GM12878 (cell line): ENCODE measurements around the gene TOP1. TPM values are rescaled to one million over a fixed set of nuclear protein-coding genes. Genes with fewer than 3 reads are reported as not detected.

Source experiments
- ATAC-seq: fragments of 200-7000 bp; cut with Tn5 transposase; 3 replicates; pipeline ENCODE4 v1.9.1; 2020; ENCODE audit warnings: mild to moderate bottlenecking, moderate library complexity
- BruUV-seq: library from RNA; stranded (reverse); fragments of 400-500 nt; replicated peaks from 2 replicates; lab custom pipeline; 2021; lab: Mats Ljungman, UMichigan
- CTCF ChIA-PET: fragments of 300-600 bp; sonication (Branson Sonifier 250); formaldehyde crosslinking; extraction: SDS; loops from one replicate; lab custom pipeline; 2021; ENCODE audit warnings: inconsistent platforms; lab: Yijun Ruan, JAX
- POLR2A ChIA-PET: fragments of 350-600 bp; formaldehyde crosslinking; extraction: SDS; loops from one replicate; lab custom pipeline; 2021; ENCODE audit warnings: inconsistent platforms; lab: Charles Lee
- RAD21 ChIA-PET: fragments of 300-600 bp; sonication (Branson Sonifier 250); formaldehyde crosslinking; loops from one replicate; lab custom pipeline; 2023; ENCODE audit warnings: antibody characterized with exemption; ENCODE audit not compliant: unreplicated experiment; lab: Charles Lee
- SMC1A ChIA-PET: fragments of 300-600 bp; sonication (Branson Sonifier 250); formaldehyde crosslinking; loops from one replicate; lab custom pipeline; 2023; ENCODE audit not compliant: unreplicated experiment, uncharacterized antibody; lab: Charles Lee
- DNase-seq: peaks from one replicate; pipeline ENCODE4 v3.0.0-alpha.2; 2011; ENCODE audit warnings: low read depth, low spot score
- FAIRE-seq: peaks from 3 replicates; lab custom pipeline; 2011; peaks lifted over from hg19 to GRCh38; lab: Jason Lieb, UNC
- H2AFZ ChIP-seq: 2 replicates; pipeline ENCODE4 v1.6.0; 2011; ENCODE audit warnings: low read depth, low read length, control low read depth; ENCODE audit not compliant: control insufficient read depth
- H3K27ac ChIP-seq: 2 replicates; pipeline ENCODE4 v1.5.1; 2011; ENCODE audit warnings: control low read depth; ENCODE audit not compliant: control insufficient read depth, insufficient read depth
- H3K27me3 ChIP-seq, 2 experiments: replicated peaks in 1 of 2; 2 replicates each; pipeline versions ENCODE4 v1.6.0 to v1.6.1; 2011; ENCODE audit warnings: low read length in 1 of 2; ENCODE audit not compliant: control insufficient read depth in 2 of 2, insufficient read depth in 2 of 2
- H3K36me3 ChIP-seq, 2 experiments: 2 replicates each; pipeline ENCODE4 v1.5.1; 2011; ENCODE audit warnings: low read length in 1 of 2; ENCODE audit not compliant: control insufficient read depth in 2 of 2, insufficient read depth in 2 of 2
- H3K4me1 ChIP-seq: 2 replicates; pipeline ENCODE4 v1.6.1; 2011; ENCODE audit warnings: mild to moderate bottlenecking, low read length, moderate library complexity, mixed read lengths; ENCODE audit not compliant: control insufficient read depth, insufficient read depth
- H3K4me2 ChIP-seq: 2 replicates; pipeline ENCODE4 v1.6.0; 2011; ENCODE audit warnings: control low read depth; ENCODE audit not compliant: control insufficient read depth, insufficient read depth
- H3K4me3 ChIP-seq: fragments of 200-600 bp; sonication (generic); 2 replicates; pipeline ENCODE4 v1.5.1; 2016
- H3K79me2 ChIP-seq: 2 replicates; pipeline ENCODE4 v1.6.0; 2011; ENCODE audit warnings: low read length; ENCODE audit not compliant: control insufficient read depth, insufficient read depth
- H3K9ac ChIP-seq: 2 replicates; pipeline ENCODE4 v1.8.0; 2011; ENCODE audit warnings: low read length, control low read depth, mixed read lengths; ENCODE audit not compliant: control insufficient read depth, insufficient read depth
- H3K9me3 ChIP-seq: replicated peaks from 3 replicates; pipeline ENCODE4 v1.5.1; 2011; ENCODE audit warnings: mild to moderate bottlenecking, low read length; ENCODE audit not compliant: control insufficient read depth, insufficient read depth
- H4K20me1 ChIP-seq: 2 replicates; pipeline ENCODE4 v1.6.0; 2011; ENCODE audit not compliant: control insufficient read depth, insufficient read depth
- CHD1 ChIP-seq: IDR thresholded peaks from 2 replicates; pipeline ENCODE4 v1.6.1; 2012; ENCODE audit warnings: low read depth, low read length, improper control_type of control experiment
- EED ChIP-seq: sonication (generic); IDR thresholded peaks from 2 replicates; pipeline ENCODE4 v1.6.1; 2016; ENCODE audit warnings: antibody characterized with exemption, low read depth
- HDAC6 ChIP-seq: fragments of 200-600 bp; sonication (generic); IDR thresholded peaks from one replicate; pipeline ENCODE4 v1.8.0; 2017; ENCODE audit warnings: antibody characterized with exemption; ENCODE audit not compliant: unreplicated experiment
- IKZF1 ChIP-seq: fragments of 450-650 bp; conservative IDR thresholded peaks from 2 replicates; pipeline ENCODE4 v1.6.1; 2017; ENCODE audit warnings: antibody characterized with exemption, mild to moderate bottlenecking
- LARP7 ChIP-seq: fragments of 450-650 bp; IDR thresholded peaks from 2 replicates; pipeline ENCODE4 v1.6.1; 2017; ENCODE audit warnings: mild to moderate bottlenecking
- NFXL1 ChIP-seq: fragments of 450-650 bp; IDR thresholded peaks from 2 replicates; pipeline ENCODE4 v1.6.1; 2017; ENCODE audit warnings: antibody characterized with exemption, mild to moderate bottlenecking, borderline replicate concordance
- NR2C2 ChIP-seq: IDR thresholded peaks from 2 replicates; pipeline ENCODE4 v1.6.1; 2011; ENCODE audit warnings: borderline replicate concordance, low read depth; ENCODE audit not compliant: control insufficient read depth, insufficient read length
- SMAD1 ChIP-seq: fragments of 450-650 bp; IDR thresholded peaks from 2 replicates; pipeline ENCODE4 v1.6.1; 2018; ENCODE audit warnings: mild to moderate bottlenecking, low read depth; ENCODE audit not compliant: partially characterized antibody
- SPI1 ChIP-seq: IDR thresholded peaks from 2 replicates; pipeline ENCODE4 v1.6.1; 2011; ENCODE audit warnings: low read depth, mild to moderate bottlenecking, low read length, moderate library complexity, borderline replicate concordance; ENCODE audit not compliant: insufficient read depth
- ZSCAN29 ChIP-seq: fragments of 450-650 bp; IDR thresholded peaks from 2 replicates; pipeline ENCODE4 v1.6.1; 2017; ENCODE audit warnings: mild to moderate bottlenecking, moderate library complexity
- WGBS: methylation state at CpG from one replicate; pipeline ENCODE4 v1.1.6; 2016; ENCODE audit warnings: low lambda C conversion rate; ENCODE audit not compliant: insufficient replicate concordance, insufficient coverage; ENCODE audit errors: missing lambda C conversion rate; 5-methylcytosine and 5-hydroxymethylcytosine counted together
- in situ Hi-C: fragments of 300-500 bp; cut with MboI; formaldehyde crosslinking; loops from 9 replicates; pipeline ENCODE4 v1.14.3; 2018; ENCODE audit warnings: mixed read lengths
- intact Hi-C: fragments of 100-400 bp; cut with micrococcal nuclease; formaldehyde crosslinking; loops from one replicate; pipeline ENCODE4 v1.14.2; 2022; ENCODE audit not compliant: unreplicated experiment
- polyA plus RNA-seq, 11 experiments: library from polyadenylated mRNA; depleted of rRNA in 4 of 11; unstranded in 6 of 11; stranded (reverse) in 5 of 11; fragments of >200 nt; fragmentation: Nextera tagmentation in 4 of 11; fragmentation: Illumina TruSeq in 1 of 11; extraction: Ambion mirVana in 4 of 11; extraction: Trizol in 1 of 11; gene quantifications; 1 replicate in 1 of 11; 2 replicates in 10 of 11; pipeline versions ENCODE4 v1.2.1 to v1.2.3, GENCODE V29; 2011 to 2016; ENCODE audit warnings: inconsistent platforms in 2 of 11, missing spikeins in 2 of 11, low read depth in 1 of 11
- total RNA-seq, 4 experiments: library from RNA; depleted of rRNA in 3 of 4; stranded (reverse); fragments of >200 nt in 3 of 4; fragmentation: Illumina TruSeq in 1 of 4; extraction: Trizol in 1 of 4; gene quantifications; 2 replicates each; pipeline versions ENCODE4 v1.2.1 to v1.2.3, GENCODE V29; 2013 to 2021
- TF ChIP-seq, protein P1 (sequence below): fragments of 150-350 bp; IDR thresholded peaks from 2 replicates; pipeline ENCODE4 v1.6.1; 2016; ENCODE audit warnings: low read depth, low read length
- TF ChIP-seq, protein P2 (sequence below): IDR thresholded peaks from 2 replicates; pipeline ENCODE4 v1.6.1; 2011; ENCODE audit warnings: low read depth, mild to moderate bottlenecking, low read length, moderate library complexity, borderline replicate concordance; ENCODE audit errors: extremely low read depth
- TF ChIP-seq, protein P3 (sequence below): fragments of 450-650 bp; IDR thresholded peaks from 2 replicates; pipeline ENCODE4 v1.6.1; 2017; ENCODE audit warnings: borderline replicate concordance

TOP1 gene
- total and polyA plus RNA-seq, 10 of the 15 experiments (the other 5 are each of a cell fraction or from before 2014, with no cell fraction given), result 21.5 to 128 (median 47.3) TPM

DNA sequence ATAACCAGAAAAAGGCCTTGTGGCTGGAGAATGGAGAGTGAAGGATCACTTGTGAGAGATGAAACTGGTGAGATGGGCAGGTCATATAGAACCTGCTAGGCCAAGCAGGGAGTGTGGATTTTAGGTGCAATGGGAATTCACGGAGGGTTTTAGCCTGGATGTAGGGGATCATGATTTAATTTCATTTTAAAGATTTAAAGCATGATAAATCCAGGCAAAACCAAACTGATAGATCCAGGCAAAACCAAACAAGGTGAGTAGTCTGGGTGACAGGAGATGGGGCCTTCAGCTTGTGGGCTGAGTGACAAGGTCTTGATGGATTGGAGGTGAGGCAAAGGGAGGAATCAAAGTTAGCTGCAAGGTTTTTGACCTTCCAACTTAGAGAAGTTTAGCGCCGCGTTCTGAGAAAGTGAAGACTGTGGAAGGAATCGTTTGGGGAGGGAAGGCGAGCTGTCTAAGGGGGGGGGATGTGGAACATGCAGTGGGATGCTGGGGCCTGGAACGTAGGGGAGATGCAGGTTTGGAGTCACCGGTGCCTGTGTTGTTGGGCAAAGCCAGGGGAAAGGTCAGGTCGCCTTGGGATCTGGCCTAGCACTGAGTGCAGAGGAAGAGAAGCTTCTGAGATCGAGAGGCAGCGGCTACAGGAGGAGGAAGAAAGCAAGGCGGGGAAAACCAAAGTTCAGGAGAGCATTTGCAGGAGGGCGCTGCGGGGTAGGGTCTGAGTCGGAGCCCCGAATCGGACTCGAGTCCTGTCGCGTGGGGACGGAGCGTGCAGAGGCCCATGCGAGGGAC lies 107.5 kb downstream of the TOP1 start (continued):
- TF ChIP-seq, protein P1, sequence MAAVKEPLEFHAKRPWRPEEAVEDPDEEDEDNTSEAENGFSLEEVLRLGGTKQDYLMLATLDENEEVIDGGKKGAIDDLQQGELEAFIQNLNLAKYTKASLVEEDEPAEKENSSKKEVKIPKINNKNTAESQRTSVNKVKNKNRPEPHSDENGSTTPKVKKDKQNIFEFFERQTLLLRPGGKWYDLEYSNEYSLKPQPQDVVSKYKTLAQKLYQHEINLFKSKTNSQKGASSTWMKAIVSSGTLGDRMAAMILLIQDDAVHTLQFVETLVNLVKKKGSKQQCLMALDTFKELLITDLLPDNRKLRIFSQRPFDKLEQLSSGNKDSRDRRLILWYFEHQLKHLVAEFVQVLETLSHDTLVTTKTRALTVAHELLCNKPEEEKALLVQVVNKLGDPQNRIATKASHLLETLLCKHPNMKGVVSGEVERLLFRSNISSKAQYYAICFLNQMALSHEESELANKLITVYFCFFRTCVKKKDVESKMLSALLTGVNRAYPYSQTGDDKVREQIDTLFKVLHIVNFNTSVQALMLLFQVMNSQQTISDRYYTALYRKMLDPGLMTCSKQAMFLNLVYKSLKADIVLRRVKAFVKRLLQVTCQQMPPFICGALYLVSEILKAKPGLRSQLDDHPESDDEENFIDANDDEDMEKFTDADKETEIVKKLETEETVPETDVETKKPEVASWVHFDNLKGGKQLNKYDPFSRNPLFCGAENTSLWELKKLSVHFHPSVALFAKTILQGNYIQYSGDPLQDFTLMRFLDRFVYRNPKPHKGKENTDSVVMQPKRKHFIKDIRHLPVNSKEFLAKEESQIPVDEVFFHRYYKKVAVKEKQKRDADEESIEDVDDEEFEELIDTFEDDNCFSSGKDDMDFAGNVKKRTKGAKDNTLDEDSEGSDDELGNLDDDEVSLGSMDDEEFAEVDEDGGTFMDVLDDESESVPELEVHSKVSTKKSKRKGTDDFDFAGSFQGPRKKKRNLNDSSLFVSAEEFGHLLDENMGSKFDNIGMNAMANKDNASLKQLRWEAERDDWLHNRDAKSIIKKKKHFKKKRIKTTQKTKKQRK, result no peak
- TF ChIP-seq NFXL1 (no peak), SMAD1 (no peak)

DNA sequence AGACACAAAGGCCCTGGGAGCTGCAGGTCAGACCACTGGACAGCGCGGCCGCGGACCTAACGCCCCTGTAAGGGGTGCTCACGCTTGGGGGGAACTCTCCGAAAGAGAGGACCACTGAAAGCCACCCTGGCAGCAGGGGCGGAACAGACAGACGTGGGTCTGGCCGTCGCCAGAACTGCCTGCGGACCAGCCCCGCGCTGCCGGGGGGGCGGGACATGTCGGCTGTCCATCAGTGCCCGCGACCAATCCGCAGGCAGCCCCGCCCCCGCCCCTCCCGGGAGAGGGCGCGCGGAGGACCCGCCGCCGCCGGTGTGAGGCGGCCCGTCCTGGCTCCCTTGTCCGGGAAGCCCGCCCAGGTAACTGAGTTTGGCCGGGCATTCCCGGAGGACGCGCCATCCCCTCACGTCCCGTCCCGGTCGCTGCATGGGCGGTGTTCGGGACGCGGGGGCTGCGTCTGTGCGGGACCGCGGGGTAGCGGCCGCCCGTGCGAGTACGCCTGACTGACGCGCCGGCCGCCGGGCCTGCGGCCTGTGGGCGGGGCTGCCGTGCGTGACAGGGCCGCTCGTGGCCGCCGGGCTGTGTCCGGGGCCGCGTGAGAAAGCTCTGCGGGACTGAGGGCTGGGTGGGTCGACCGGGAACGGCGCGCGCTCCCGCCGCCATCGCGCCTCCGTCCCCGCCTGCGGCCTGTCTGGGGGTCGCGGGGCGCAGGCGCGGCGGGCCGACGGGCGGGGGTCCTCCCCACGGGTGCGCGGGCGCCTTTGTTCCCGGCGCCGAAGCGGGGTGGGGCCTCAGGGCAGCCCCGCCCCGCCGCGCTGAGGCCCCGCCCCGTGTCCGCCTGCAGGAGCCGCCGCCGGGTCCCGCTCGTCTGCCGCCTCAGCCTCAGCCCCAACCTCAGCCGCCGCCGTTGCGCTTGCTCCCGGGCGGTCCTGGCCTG lies 108.3 kb downstream of the TOP1 start, which contains the start of gene PLCG1:
Gene PLCG1, plus strand, starts transcription at position 864 of the 934 bp plus-strand sequence. CDS start 99 bp downstream, outside the sequence.
- H3K27ac ChIP-seq, result peak within 1 kb of the TSS; percentile 88
- POLR2A ChIA-PET, result interaction anchor here (0.5 to 11.3 kb wide), 4 partner anchors 20 to 118 kb away, joined by 3 to 84 read pairs (median 16); no protein-coding TSS in a partner anchor
- TF ChIP-seq, protein P2, sequence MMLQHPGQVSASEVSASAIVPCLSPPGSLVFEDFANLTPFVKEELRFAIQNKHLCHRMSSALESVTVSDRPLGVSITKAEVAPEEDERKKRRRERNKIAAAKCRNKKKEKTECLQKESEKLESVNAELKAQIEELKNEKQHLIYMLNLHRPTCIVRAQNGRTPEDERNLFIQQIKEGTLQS, result no peak
- no peak for TF ChIP-seq NR2C2
- no peak for TF ChIP-seq SPI1
- TF ChIP-seq, protein P3, sequence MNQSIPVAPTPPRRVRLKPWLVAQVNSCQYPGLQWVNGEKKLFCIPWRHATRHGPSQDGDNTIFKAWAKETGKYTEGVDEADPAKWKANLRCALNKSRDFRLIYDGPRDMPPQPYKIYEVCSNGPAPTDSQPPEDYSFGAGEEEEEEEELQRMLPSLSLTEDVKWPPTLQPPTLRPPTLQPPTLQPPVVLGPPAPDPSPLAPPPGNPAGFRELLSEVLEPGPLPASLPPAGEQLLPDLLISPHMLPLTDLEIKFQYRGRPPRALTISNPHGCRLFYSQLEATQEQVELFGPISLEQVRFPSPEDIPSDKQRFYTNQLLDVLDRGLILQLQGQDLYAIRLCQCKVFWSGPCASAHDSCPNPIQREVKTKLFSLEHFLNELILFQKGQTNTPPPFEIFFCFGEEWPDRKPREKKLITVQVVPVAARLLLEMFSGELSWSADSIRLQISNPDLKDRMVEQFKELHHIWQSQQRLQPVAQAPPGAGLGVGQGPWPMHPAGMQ, result no peak
- TF ChIP-seq ZSCAN29, result no peak
- TF ChIP-seq CHD1, result 0 out of 2 replicates have a peak, but pooled peaks have one; percentile 27
- no peak for TF ChIP-seq EED
- TF ChIP-seq IKZF1, result peak; percentile 89
- TF ChIP-seq LARP7, result peak; percentile 90
- TF ChIP-seq HDAC6, result no peak

More for the DNA sequence above, 108.3 kb downstream of the TOP1 start, which contains the start of gene PLCG1:
- DNase-seq, result no peak
- ChIA-PET RAD21 (interaction anchor here (0.6 to 7.8 kb wide), 10 partner anchors 15 to 203 kb away, joined by 3 to 72 read pairs (median 4); no protein-coding TSS in a partner anchor), CTCF (interaction anchor here (0.6 to 6.2 kb wide), 22 partner anchors 7 to 209 kb away, joined by 3 to 110 read pairs (median 12); partner anchors contain the start of gene LPIN3), SMC1A (interaction anchor here (0.7 to 5.9 kb wide), 13 partner anchors 12 to 201 kb away, joined by 3 to 71 read pairs (median 20); no protein-coding TSS in a partner anchor)
- 1% methylated on average over 53 of the region's 121 CpGs for WGBS
- in situ Hi-C loops (no loop called here), intact Hi-C loops (loop anchor here (5.0 kb wide), 1 partner anchor 180 kb away; the partner anchor contains the start of gene ZHX3)
- Histone ChIP-seq H4K20me1 (0 out of 2 replicates have a peak, but pooled peaks cover under 1% of the 10 kb centered on the region), H3K4me1 (peaks cover 56% of the 10 kb centered on the region), H3K27me3 (no peaks in the 10 kb centered on the region), H3K4me3 (peak within 1 kb of the TSS; percentile 81), H3K4me2 (peak within 1 kb of the TSS; percentile 96), H3K36me3 (no peaks in the 10 kb centered on the region; a peak in 1 of 4 replicates), H3K9ac (peak within 1 kb of the TSS; percentile 90), H2AFZ (peak within 1 kb of the TSS; percentile 90), H3K9me3 (no peaks in the 10 kb centered on the region), H3K79me2 (peaks cover 50% of the 10 kb centered on the region)
- FAIRE-seq, result no peak
- ATAC-seq, result peak; percentile 63
- BruUV-seq, result no TSS peak
